CD4-positive, alpha-beta T cell (primary cell): ENCODE measurements around the gene TSPAN33. TPM values are rescaled to one million over a fixed set of nuclear protein-coding genes. Genes with fewer than 3 reads are reported as not detected.
"Not testable (repeated sequence)": the region's sequence is repeated elsewhere in the genome, so short reads cannot be mapped to it uniquely, and the experiment has no call there.

Experiments used
- ATAC-seq: fragments of 200-7000 bp; cut with Tn5 transposase; one replicate; pipeline ENCODE4 v1.10.0; 2022; ENCODE audit warnings: mild to moderate bottlenecking; ENCODE audit not compliant: poor library complexity
- CTCF ChIA-PET: fragments of 350-600 bp; sonication (Branson Sonifier 250); formaldehyde crosslinking; loops from one replicate; lab custom pipeline; 2021; ENCODE audit warnings: antibody characterized with exemption, inconsistent platforms; lab: Charles Lee
- POLR2A ChIA-PET: fragments of 350-600 bp; sonication (Branson Sonifier 250); formaldehyde crosslinking; loops from one replicate; lab custom pipeline; 2021; ENCODE audit warnings: antibody characterized with exemption, inconsistent platforms; lab: Charles Lee
- DNase-seq, 14 experiments: peaks; one replicate each; pipeline ENCODE4 v3.0.0-alpha.2; 2013 to 2020; ENCODE audit warnings: mixed read lengths in 2 of 14
- H3K27ac ChIP-seq, 2 donors: one replicate each; pipeline versions ENCODE4 v1.5.1 to v1.7.0; 2013; ENCODE audit warnings: low read length in 2 of 2, low read depth in 1 of 2, mild to moderate bottlenecking in 1 of 2
- H3K27me3 ChIP-seq, 2 experiments: 1 replicate in 1 of 2; 2 replicates in 1 of 2; pipeline versions ENCODE4 v1.6.1 to v1.7.0; 2013; ENCODE audit warnings: low read length in 2 of 2, control low read depth in 1 of 2, mild to moderate bottlenecking in 1 of 2, moderate library complexity in 1 of 2; ENCODE audit not compliant: insufficient read depth in 2 of 2, control insufficient read depth in 1 of 2
- H3K36me3 ChIP-seq: one replicate; pipeline ENCODE4 v1.6.1; 2013; ENCODE audit warnings: low read length, control low read depth; ENCODE audit not compliant: insufficient read depth
- H3K4me1 ChIP-seq: one replicate; pipeline ENCODE4 v1.6.1; 2013; ENCODE audit warnings: low read length, control low read depth; ENCODE audit not compliant: insufficient read depth
- H3K4me3 ChIP-seq: one replicate; pipeline ENCODE4 v1.5.1; 2013; ENCODE audit warnings: mild to moderate bottlenecking, low read length, moderate library complexity
- H3K9me3 ChIP-seq, 2 experiments: 1 replicate in 1 of 2; 2 replicates in 1 of 2; pipeline versions ENCODE4 v1.6.1 to v1.7.0; 2013; ENCODE audit warnings: low read length in 2 of 2, mild to moderate bottlenecking in 2 of 2, control low read depth in 1 of 2, moderate library complexity in 1 of 2; ENCODE audit not compliant: control insufficient read depth in 1 of 2, insufficient read depth in 1 of 2
- H3K27ac Mint-ChIP-seq: one replicate; pipeline ENCODE4 v1.8.0; 2020; ENCODE audit warnings: mixed read lengths
- H3K27me3 Mint-ChIP-seq: one replicate; pipeline ENCODE4 v1.8.0; 2021; ENCODE audit warnings: mixed read lengths
- H3K36me3 Mint-ChIP-seq: one replicate; pipeline ENCODE4 v1.8.0; 2021; ENCODE audit warnings: low read depth, mixed read lengths
- H3K4me1 Mint-ChIP-seq: one replicate; pipeline ENCODE4 v1.8.0; 2021; ENCODE audit warnings: low read depth, mixed read lengths
- H3K4me3 Mint-ChIP-seq: one replicate; pipeline ENCODE4 v1.8.0; 2020; ENCODE audit warnings: mild to moderate bottlenecking, mixed read lengths
- H3K9me3 Mint-ChIP-seq: one replicate; pipeline ENCODE4 v1.8.0; 2020; ENCODE audit warnings: mixed read lengths
- intact Hi-C, 2 experiments: fragments of 100-400 bp; cut with DNase I in 1 of 2; cut with micrococcal nuclease in 1 of 2; formaldehyde crosslinking; loops; one replicate each; pipeline versions ENCODE4 v1.15.1 to v1.9.0; 2023 to 2025; cut with DNase I, micrococcal nuclease
- total RNA-seq, 174 experiments: library from RNA in 2 of 174; stranded (reverse) in 2 of 174; gene quantifications; one replicate each; pipeline ENCODE4 v1.2.3 and lab custom pipeline; 2021 to 2026
- TF ChIP-seq, protein P1 (sequence below): fragments of 200-600 bp; IDR thresholded peaks from one replicate; pipeline ENCODE4 v1.8.0; 2022; ENCODE audit warnings: antibody characterized with exemption, mild to moderate bottlenecking

TSPAN33 gene
- total RNA-seq, 2 experiments from 2014 or later: 3.6 to 4.1 TPM

- ATAC-seq (no peak), DNase-seq (no peak)
- no peak overlapping the region for H3K27ac Mint-ChIP-seq
- Histone ChIP-seq H3K27ac (no peak overlapping the region), H3K9me3 (peaks cover 0 to 10% of the 10 kb centered on the region in 2 experiments), H3K4me1 (peaks cover 11% of the 10 kb centered on the region), H3K27me3 (no peaks in the 10 kb centered on the region), H3K4me3 (no peak overlapping the region), H3K36me3 (no peaks in the 10 kb centered on the region)
- H3K36me3 Mint-ChIP-seq: no peaks in the 10 kb centered on the region
- H3K4me3 Mint-ChIP-seq: no peak overlapping the region
- ChIA-PET POLR2A (no interaction called here), CTCF (interaction anchor here (1.6 kb wide), 1 partner anchor 50 kb away, joined by 4 read pairs; no protein-coding TSS in a partner anchor)
- intact Hi-C loops: loop anchor here in 1 of 2 experiments (5.0 kb wide), 1 partner anchor 312 kb away; no protein-coding TSS in a partner anchor
- H3K4me1 Mint-ChIP-seq: peaks cover 4% of the 10 kb centered on the region
- no peaks in the 10 kb centered on the region for H3K9me3 Mint-ChIP-seq
- H3K27me3 Mint-ChIP-seq: no peaks in the 10 kb centered on the region
- TF ChIP-seq, protein P1, sequence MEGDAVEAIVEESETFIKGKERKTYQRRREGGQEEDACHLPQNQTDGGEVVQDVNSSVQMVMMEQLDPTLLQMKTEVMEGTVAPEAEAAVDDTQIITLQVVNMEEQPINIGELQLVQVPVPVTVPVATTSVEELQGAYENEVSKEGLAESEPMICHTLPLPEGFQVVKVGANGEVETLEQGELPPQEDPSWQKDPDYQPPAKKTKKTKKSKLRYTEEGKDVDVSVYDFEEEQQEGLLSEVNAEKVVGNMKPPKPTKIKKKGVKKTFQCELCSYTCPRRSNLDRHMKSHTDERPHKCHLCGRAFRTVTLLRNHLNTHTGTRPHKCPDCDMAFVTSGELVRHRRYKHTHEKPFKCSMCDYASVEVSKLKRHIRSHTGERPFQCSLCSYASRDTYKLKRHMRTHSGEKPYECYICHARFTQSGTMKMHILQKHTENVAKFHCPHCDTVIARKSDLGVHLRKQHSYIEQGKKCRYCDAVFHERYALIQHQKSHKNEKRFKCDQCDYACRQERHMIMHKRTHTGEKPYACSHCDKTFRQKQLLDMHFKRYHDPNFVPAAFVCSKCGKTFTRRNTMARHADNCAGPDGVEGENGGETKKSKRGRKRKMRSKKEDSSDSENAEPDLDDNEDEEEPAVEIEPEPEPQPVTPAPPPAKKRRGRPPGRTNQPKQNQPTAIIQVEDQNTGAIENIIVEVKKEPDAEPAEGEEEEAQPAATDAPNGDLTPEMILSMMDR: no peak
Observed at GRCh38 chr7:129213828-129214227, 69.3 kb downstream of the TSPAN33 start.

DNA sequence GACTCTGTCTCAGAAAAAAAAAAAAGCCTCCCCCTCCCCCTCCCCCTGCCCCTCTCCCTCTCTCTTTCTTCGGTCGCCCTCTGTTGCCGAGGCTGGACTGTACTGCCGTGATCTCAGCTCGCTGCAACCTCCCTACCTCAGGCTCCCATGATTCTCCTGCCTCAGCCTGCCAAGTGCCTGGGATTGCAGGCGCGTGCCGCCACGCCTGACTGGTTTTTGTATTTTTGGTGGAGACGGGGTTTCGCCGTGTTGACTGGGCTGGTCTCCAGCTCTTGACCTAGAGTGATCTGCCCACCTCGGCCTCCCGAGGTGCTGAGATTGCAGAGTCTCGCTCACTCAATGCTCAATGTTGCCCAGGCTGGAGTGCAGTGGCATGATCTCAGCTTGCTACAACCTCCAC is 71.2 kb downstream of the TSPAN33 start:
- H3K27ac Mint-ChIP-seq, H3K36me3 Mint-ChIP-seq, H3K4me1 Mint-ChIP-seq, H3K4me1 ChIP-seq, H3K27me3 Mint-ChIP-seq, H3K9me3 Mint-ChIP-seq, POLR2A ChIA-PET, H3K36me3 ChIP-seq, CTCF ChIA-PET, H3K4me3 Mint-ChIP-seq, DNase-seq, ATAC-seq, H3K27ac ChIP-seq, H3K4me3 ChIP-seq, H3K27me3 ChIP-seq: not testable (repeated sequence)
- peaks cover 0 to 10% of the 10 kb centered on the region in 2 experiments for H3K9me3 ChIP-seq
- intact Hi-C loops: loop anchor here in 1 of 2 experiments (5.0 kb wide), 1 partner anchor 612 kb away; no protein-coding TSS in a partner anchor

DNA sequence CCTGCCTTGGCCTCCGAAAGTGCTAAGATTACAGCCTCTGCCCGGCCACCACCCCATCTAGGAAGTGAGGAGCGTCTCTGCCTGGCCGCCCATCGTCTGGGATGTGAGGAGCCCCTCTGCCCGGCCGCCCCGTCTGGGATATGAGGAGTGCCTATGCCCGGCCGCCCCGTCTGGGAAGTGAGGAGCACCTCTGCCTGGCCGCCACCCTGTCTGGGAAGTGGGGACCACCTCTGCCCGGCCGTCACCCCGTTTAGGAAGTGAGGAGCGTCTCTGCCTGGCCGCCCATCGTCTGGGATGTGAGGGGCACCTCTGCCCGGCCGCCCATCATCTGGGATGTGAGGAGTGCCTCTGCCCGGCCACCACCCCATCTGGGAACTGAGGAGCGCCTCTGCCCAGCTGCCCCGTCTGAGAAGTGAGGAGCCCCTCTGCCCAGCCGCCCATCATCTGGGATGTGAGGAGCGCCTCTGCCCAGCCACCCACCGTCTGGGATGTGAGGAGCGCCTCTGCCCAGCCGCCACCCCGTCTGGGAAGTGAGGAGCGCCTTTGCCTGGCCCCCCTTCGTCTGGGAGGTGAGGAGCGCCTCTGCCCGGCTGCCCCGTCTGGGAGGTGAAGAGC is 71.7 kb downstream of the TSPAN33 start:
- H3K36me3 ChIP-seq, CTCF ChIA-PET, H3K9me3 Mint-ChIP-seq, H3K4me1 ChIP-seq, H3K27ac Mint-ChIP-seq, ATAC-seq, H3K27me3 Mint-ChIP-seq, H3K27me3 ChIP-seq, H3K4me3 Mint-ChIP-seq, POLR2A ChIA-PET, DNase-seq, H3K4me3 ChIP-seq, H3K4me1 Mint-ChIP-seq, H3K36me3 Mint-ChIP-seq, H3K27ac ChIP-seq: not testable (repeated sequence)
- intact Hi-C loops: loop anchor here in 1 of 2 experiments (5.0 kb wide), 1 partner anchor 611 kb away; no protein-coding TSS in a partner anchor
- peaks cover 0 to 10% of the 10 kb centered on the region in 2 experiments for H3K9me3 ChIP-seq

- POLR2A ChIA-PET: interaction anchor here (2.3 kb wide), 1 partner anchor 54 kb away, joined by 14 read pairs; no protein-coding TSS in a partner anchor
Observed at GRCh38 chr7:129216821-129217416, 72.4 kb downstream of the TSPAN33 start.

More at GRCh38 chr7:129216821-129217416, 72.4 kb downstream of the TSPAN33 start:
- Histone ChIP-seq H3K9me3 (peaks cover 0 to 10% of the 10 kb centered on the region in 2 experiments), H3K4me1 (peaks cover 12% of the 10 kb centered on the region)
- not testable (repeated sequence) for H3K36me3 ChIP-seq, H3K27ac ChIP-seq, H3K27me3 ChIP-seq, H3K36me3 Mint-ChIP-seq, H3K4me3 Mint-ChIP-seq, H3K4me1 Mint-ChIP-seq, H3K27ac Mint-ChIP-seq, H3K4me3 ChIP-seq, H3K27me3 Mint-ChIP-seq, DNase-seq, ATAC-seq, H3K9me3 Mint-ChIP-seq
- intact Hi-C loops: loop anchor here in 1 of 2 experiments (5.0 kb wide), 1 partner anchor 610 kb away; no protein-coding TSS in a partner anchor
- CTCF ChIA-PET: interaction anchor here (3.6 to 4.7 kb wide), 2 partner anchors 55 to 80 kb away, joined by 33 to 92 read pairs; no protein-coding TSS in a partner anchor
